Natural killer cell (primary cell): ENCODE measurements around the gene ZNF860. TPM values are rescaled to one million over a fixed set of nuclear protein-coding genes. Genes with fewer than 3 reads are reported as not detected.

Experiments
- ATAC-seq, 3 donors: fragments of 150-1000 bp in 2 of 3; fragments of 200-7000 bp in 1 of 3; cut with Tn5 transposase; 1 replicate in 1 of 3; 2 replicates in 2 of 3; pipeline ENCODE4 v1.10.0; 2021; ENCODE audit warnings: mild to moderate bottlenecking in 2 of 3, moderate library complexity in 2 of 3
- DNase-seq, 2 donors: peaks; one replicate each; pipeline versions ENCODE4 v3.0.0 to v3.0.0-alpha.2; 2013 to 2021; ENCODE audit warnings: mixed read lengths in 1 of 2
- H3K27ac ChIP-seq: one replicate; pipeline ENCODE4 v1.5.1; 2013; ENCODE audit warnings: mild to moderate bottlenecking, low read length
- H3K27me3 ChIP-seq: one replicate; pipeline ENCODE4 v1.6.1; 2013; ENCODE audit warnings: low read length; ENCODE audit not compliant: control insufficient read depth, insufficient read depth
- H3K36me3 ChIP-seq: one replicate; pipeline ENCODE4 v1.6.1; 2013; ENCODE audit warnings: low read length; ENCODE audit not compliant: control insufficient read depth, insufficient read depth
- H3K4me1 ChIP-seq: one replicate; pipeline ENCODE4 v1.6.1; 2013; ENCODE audit warnings: low read length; ENCODE audit not compliant: control insufficient read depth, insufficient read depth
- H3K4me3 ChIP-seq: one replicate; pipeline ENCODE4 v1.5.1; 2013; ENCODE audit warnings: low read length
- H3K9me3 ChIP-seq: one replicate; pipeline ENCODE4 v1.6.1; 2013; ENCODE audit warnings: low read length; ENCODE audit not compliant: control insufficient read depth, insufficient read depth
- H3K27ac Mint-ChIP-seq, 2 donors: one replicate each; pipeline ENCODE4 v1.8.0; 2022; ENCODE audit warnings: mild to moderate bottlenecking in 2 of 2, mixed read lengths in 2 of 2, moderate library complexity in 1 of 2
- H3K27me3 Mint-ChIP-seq, 2 donors: one replicate each; pipeline ENCODE4 v1.8.0; 2022; ENCODE audit warnings: low read depth in 2 of 2, mixed read lengths in 2 of 2
- H3K36me3 Mint-ChIP-seq: one replicate; pipeline ENCODE4 v1.8.0; 2022; ENCODE audit warnings: mixed read lengths
- H3K4me1 Mint-ChIP-seq, 2 donors: one replicate each; pipeline ENCODE4 v1.8.0; 2022; ENCODE audit warnings: mixed read lengths in 2 of 2
- H3K4me3 Mint-ChIP-seq: one replicate; pipeline ENCODE4 v1.8.0; 2022; ENCODE audit warnings: mild to moderate bottlenecking, moderate library complexity, mixed read lengths
- H3K9me3 Mint-ChIP-seq, 2 donors: one replicate each; pipeline ENCODE4 v1.8.0; 2022; ENCODE audit warnings: mixed read lengths in 2 of 2
- WGBS: methylation state at CpG from one replicate; pipeline ENCODE4 v1.1.7; 2013; ENCODE audit warnings: missing lambda C conversion rate; ENCODE audit not compliant: insufficient coverage; 5-methylcytosine and 5-hydroxymethylcytosine counted together
- intact Hi-C: fragments of 100-400 bp; cut with micrococcal nuclease; formaldehyde crosslinking; loops from one replicate; pipeline ENCODE4 v1.14.2; 2022
- total RNA-seq, 4 donors: library from RNA; stranded (reverse); fragments of 120-200 nt in 1 of 4; gene quantifications; one replicate each; pipeline versions ENCODE4 v1.2.3 to v1.2.4, GENCODE V29; 2013 to 2022
- TF ChIP-seq, protein P1 (sequence below): fragments of 200-600 bp; IDR thresholded peaks from one replicate; pipeline ENCODE4 v1.8.0; 2022; ENCODE audit warnings: antibody characterized with exemption

The ZNF860 gene
- total RNA-seq, 3 donors from 2014 or later (not counting 1 experiment from before 2014, with no cell fraction given), result 0.10 TPM; not detected in 2

DNA sequence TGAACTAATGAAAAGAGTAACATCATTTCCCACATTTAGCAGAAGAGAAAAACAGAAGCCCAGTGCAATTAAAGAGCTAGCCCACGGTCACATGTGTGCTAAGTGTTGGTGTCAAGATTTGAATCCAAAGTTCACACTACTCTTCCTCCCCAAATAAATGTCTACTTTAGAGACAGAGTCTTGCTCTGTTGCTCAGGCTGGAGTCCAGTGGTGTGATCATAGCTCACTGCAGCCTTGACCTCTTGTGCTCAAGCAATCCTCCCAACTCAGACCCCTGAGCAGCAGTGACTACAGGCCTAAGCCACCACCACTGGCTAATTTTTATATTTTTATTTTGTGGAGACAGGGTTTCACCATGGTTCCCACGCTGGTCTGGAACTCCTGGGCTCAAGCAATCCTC is 5.2 kb upstream of the ZNF860 start:
- H3K9me3 ChIP-seq, result no peaks in the 10 kb centered on the region
- WGBS, result 89% methylated on average over 2 of the region's 2 CpGs
- H3K27ac Mint-ChIP-seq, result no peak overlapping the region
- peaks cover 11% of the 10 kb centered on the region for H3K4me1 ChIP-seq
- peaks cover 4 to 6% of the 10 kb centered on the region in 2 donors for H3K4me1 Mint-ChIP-seq
- no peak overlapping the region for H3K27ac ChIP-seq
- TF ChIP-seq, protein P1, sequence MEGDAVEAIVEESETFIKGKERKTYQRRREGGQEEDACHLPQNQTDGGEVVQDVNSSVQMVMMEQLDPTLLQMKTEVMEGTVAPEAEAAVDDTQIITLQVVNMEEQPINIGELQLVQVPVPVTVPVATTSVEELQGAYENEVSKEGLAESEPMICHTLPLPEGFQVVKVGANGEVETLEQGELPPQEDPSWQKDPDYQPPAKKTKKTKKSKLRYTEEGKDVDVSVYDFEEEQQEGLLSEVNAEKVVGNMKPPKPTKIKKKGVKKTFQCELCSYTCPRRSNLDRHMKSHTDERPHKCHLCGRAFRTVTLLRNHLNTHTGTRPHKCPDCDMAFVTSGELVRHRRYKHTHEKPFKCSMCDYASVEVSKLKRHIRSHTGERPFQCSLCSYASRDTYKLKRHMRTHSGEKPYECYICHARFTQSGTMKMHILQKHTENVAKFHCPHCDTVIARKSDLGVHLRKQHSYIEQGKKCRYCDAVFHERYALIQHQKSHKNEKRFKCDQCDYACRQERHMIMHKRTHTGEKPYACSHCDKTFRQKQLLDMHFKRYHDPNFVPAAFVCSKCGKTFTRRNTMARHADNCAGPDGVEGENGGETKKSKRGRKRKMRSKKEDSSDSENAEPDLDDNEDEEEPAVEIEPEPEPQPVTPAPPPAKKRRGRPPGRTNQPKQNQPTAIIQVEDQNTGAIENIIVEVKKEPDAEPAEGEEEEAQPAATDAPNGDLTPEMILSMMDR, result no peak
- peaks cover 9% of the 10 kb centered on the region for H3K27me3 ChIP-seq
- DNase-seq (no peak), ATAC-seq (no peak)
- H3K4me3 ChIP-seq, result no peak overlapping the region
- H3K4me3 Mint-ChIP-seq, result no peak overlapping the region
- intact Hi-C loops, result no loop called here
- no peaks in the 10 kb centered on the region for H3K36me3 Mint-ChIP-seq
- H3K9me3 Mint-ChIP-seq, result no peaks in the 10 kb centered on the region
- H3K36me3 ChIP-seq, result no peaks in the 10 kb centered on the region
- H3K27me3 Mint-ChIP-seq, result peaks cover 30 to 59% of the 10 kb centered on the region in 2 donors

DNA sequence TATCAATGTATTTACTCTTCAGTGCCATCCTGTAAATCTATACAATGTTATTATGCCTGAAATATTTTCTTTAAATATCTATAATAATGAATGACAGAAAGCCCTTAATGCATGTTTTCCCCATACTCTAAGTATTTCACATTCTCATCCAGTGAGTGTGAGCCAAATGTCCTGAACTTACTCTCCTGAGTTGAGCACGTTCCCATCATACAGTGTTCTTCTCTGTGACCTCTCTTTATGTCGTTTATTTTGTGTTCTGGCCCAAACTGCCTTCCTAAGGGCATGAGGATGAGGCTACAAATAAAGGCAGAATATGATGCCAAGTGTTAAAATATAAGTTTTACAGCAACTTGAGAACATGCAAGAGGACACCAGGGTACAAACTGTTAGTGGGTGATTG is 3.8 kb upstream of the ZNF860 start:
- DNase-seq, result no peak
- Mint-ChIP-seq H3K27ac (no peak overlapping the region), H3K9me3 (no peaks in the 10 kb centered on the region), H3K4me3 (no peak overlapping the region), H3K4me1 (peaks cover 4 to 10% of the 10 kb centered on the region in 2 donors), H3K36me3 (no peaks in the 10 kb centered on the region), H3K27me3 (peaks cover 42 to 74% of the 10 kb centered on the region in 2 donors)
- Histone ChIP-seq H3K36me3 (no peaks in the 10 kb centered on the region), H3K4me1 (peaks cover 18% of the 10 kb centered on the region), H3K9me3 (no peaks in the 10 kb centered on the region), H3K27ac (no peak overlapping the region), H3K4me3 (no peak overlapping the region), H3K27me3 (peaks cover 22% of the 10 kb centered on the region)
- TF ChIP-seq, protein P1, result no peak
- no peak for ATAC-seq
- WGBS, result 77% methylated on average over 2 of the region's 2 CpGs
- intact Hi-C loops, result no loop called here

DNA sequence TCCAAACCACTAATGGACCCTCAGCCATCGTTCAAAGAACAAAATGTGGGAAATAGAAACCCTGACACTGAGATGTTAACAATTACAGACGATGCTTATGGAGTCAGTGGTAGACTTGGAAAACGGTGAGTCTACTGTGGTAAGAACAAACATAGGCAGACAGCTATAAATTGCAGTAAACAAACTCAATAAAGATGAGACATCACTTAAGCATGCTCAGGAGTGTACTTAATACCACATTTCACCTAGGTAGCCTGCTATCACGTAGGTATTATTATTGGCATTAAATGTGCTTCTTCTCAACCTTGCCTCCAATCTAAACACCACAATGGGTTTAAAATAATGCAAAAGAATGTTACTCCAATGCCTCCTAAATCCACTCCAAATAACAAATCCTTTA is 3.0 kb upstream of the ZNF860 start:
- Histone ChIP-seq H3K27ac (no peak overlapping the region), H3K27me3 (peaks cover 22% of the 10 kb centered on the region), H3K4me1 (peaks cover 18% of the 10 kb centered on the region), H3K9me3 (no peaks in the 10 kb centered on the region), H3K4me3 (no peak overlapping the region), H3K36me3 (no peaks in the 10 kb centered on the region)
- intact Hi-C loops, result no loop called here
- ATAC-seq, result no peak
- H3K4me1 Mint-ChIP-seq, result peaks cover 4 to 10% of the 10 kb centered on the region in 2 donors
- H3K27me3 Mint-ChIP-seq, result peaks cover 49 to 79% of the 10 kb centered on the region in 2 donors
- H3K36me3 Mint-ChIP-seq, result no peaks in the 10 kb centered on the region
- no peak for DNase-seq
- H3K9me3 Mint-ChIP-seq, result no peaks in the 10 kb centered on the region
- no peak overlapping the region for H3K27ac Mint-ChIP-seq
- no peak overlapping the region for H3K4me3 Mint-ChIP-seq
- TF ChIP-seq, protein P1, result no peak
- WGBS, result 83% methylated on average over 4 of the region's 4 CpGs

DNA sequence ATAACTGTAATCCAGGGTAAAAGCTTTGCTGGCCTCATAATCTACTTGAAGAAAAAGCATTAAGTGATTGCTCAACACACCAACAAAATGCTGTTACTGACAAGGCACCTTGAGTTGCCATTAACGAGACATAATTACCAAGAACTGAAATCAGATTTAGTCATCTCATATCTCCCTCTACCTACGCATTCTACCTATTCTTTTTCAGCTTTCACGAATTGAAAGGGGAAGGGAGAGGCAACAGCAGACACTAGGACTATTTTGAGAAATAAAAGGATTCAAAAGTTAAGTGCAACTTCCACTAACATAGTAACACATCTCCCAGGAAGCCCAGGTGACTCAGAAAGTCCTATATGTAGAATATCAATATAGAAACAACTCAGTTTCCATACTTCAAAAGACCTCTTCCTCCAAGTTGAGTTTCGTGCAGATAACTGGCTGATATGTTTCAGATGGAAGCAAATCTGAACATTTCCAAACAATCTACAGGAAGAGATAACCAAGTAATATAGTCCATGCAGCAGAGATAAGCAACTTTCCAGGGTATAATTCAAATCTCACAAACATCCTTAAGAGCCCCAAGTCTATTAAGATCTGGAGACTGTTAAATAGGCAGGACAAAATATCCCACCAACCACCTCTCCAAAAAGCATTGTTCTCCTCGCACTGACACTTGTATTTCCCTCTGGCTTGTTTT is 2.4 kb upstream of the ZNF860 start:
- H3K9me3 ChIP-seq, result no peaks in the 10 kb centered on the region
- no peak overlapping the region for H3K27ac Mint-ChIP-seq
- H3K4me3 ChIP-seq, result no peak overlapping the region
- H3K4me3 Mint-ChIP-seq, result peak overlapping the region; percentile 69
- H3K27me3 Mint-ChIP-seq, result peaks cover 51 to 76% of the 10 kb centered on the region in 2 donors
- intact Hi-C loops, result no loop called here
- H3K4me1 Mint-ChIP-seq, result peaks cover 4 to 10% of the 10 kb centered on the region in 2 donors
- DNase-seq (no peak), ATAC-seq (no peak)
- WGBS, result 30% methylated on average over 3 of the region's 5 CpGs
- H3K9me3 Mint-ChIP-seq, result no peaks in the 10 kb centered on the region
- H3K36me3 ChIP-seq, result no peaks in the 10 kb centered on the region
- peaks cover 18% of the 10 kb centered on the region for H3K4me1 ChIP-seq
- no peaks in the 10 kb centered on the region for H3K36me3 Mint-ChIP-seq
- TF ChIP-seq, protein P1, result no peak
- no peak overlapping the region for H3K27ac ChIP-seq
- H3K27me3 ChIP-seq, result peaks cover 22% of the 10 kb centered on the region
